ENCODE results near the gene IL17REL.

Gene IL17REL

GRCh38 chr22:50014655-50015401 is 2.3 kb upstream of the IL17REL start:
- H3K4me3 ChIP-seq (ENCODE audit: low read depth, low read length), result no peak overlapping the region
- no peak for TF ChIP-seq CTCF (IDR thresholded peaks at IDR 0.05; ENCODE audit: low read depth, low read length)
- H3K27me3 ChIP-seq, result peaks cover 21% of the 10 kb centered on the region
- no peaks in the 10 kb centered on the region for H3K36me3 ChIP-seq
- no peaks in the 10 kb centered on the region for H3K9me3 ChIP-seq
- H3K4me1 ChIP-seq, result no peaks in the 10 kb centered on the region
- peak; percentile 12 for DNase-seq

GRCh38 chr22:50014053-50014501 is 1.5 kb upstream of the IL17REL start:
- DNase-seq, result peak; percentile 9
- Histone ChIP-seq H3K27me3 (peaks cover 21% of the 10 kb centered on the region), H3K4me3 (ENCODE audit: low read depth, low read length) (no peak overlapping the region), H3K9me3 (no peaks in the 10 kb centered on the region), H3K36me3 (no peaks in the 10 kb centered on the region), H3K4me1 (no peaks in the 10 kb centered on the region)
- TF ChIP-seq CTCF (IDR thresholded peaks at IDR 0.05; ENCODE audit: low read depth, low read length), result no peak

GRCh38 chr22:50011447-50012210 is 936 bp downstream of the IL17REL start:
- Histone ChIP-seq H3K4me1 (no peaks in the 10 kb centered on the region), H3K36me3 (no peaks in the 10 kb centered on the region), H3K9me3 (no peaks in the 10 kb centered on the region), H3K27me3 (peaks cover 21% of the 10 kb centered on the region), H3K4me3 (ENCODE audit: low read depth, low read length) (no peak overlapping the region)
- peak; percentile 6 for DNase-seq
- no peak for TF ChIP-seq CTCF (IDR thresholded peaks at IDR 0.05; ENCODE audit: low read depth, low read length)

GRCh38 chr22:50010676-50011446 is 1.7 kb downstream of the IL17REL start:
- peaks cover 21% of the 10 kb centered on the region for H3K27me3 ChIP-seq
- DNase-seq, result no peak

More at GRCh38 chr22:50010676-50011446, 1.7 kb downstream of the IL17REL start:
- Histone ChIP-seq H3K36me3 (no peaks in the 10 kb centered on the region), H3K4me3 (ENCODE audit: low read depth, low read length) (no peak overlapping the region), H3K9me3 (no peaks in the 10 kb centered on the region), H3K4me1 (no peaks in the 10 kb centered on the region)
- no peak for TF ChIP-seq CTCF (IDR thresholded peaks at IDR 0.05; ENCODE audit: low read depth, low read length)
